HS-5 (cell line): ENCODE measurements around the gene COASY.
"Not testable (repeated sequence)": the region's sequence is repeated elsewhere in the genome, so short reads cannot be mapped to it uniquely, and the experiment has no call there.

ENCODE experiments used
- DNase-seq: peaks from one replicate; pipeline ENCODE4 v3.0.0-alpha.2; 2012; ENCODE audit warnings: low read depth

The COASY gene

GRCh38 chr17:42553161-42553818, 8.7 kb upstream of the COASY start:
- no peak for DNase-seq

GRCh38 chr17:42553866-42554249, 8.1 kb upstream of the COASY start:
- no peak for DNase-seq

GRCh38 chr17:42554250-42555121, 7.5 kb upstream of the COASY start:
- no peak for DNase-seq

GRCh38 chr17:42555122-42555622, 6.8 kb upstream of the COASY start:
- DNase-seq, result no peak

- DNase-seq, result not testable (repeated sequence)
These were observed 5.9 kb upstream of the COASY start for GRCh38 chr17:42555961-42556617.

GRCh38 chr17:42559075-42559474, 2.9 kb upstream of the COASY start:
- no peak for DNase-seq

GRCh38 chr17:42560246-42560645, 1.7 kb upstream of the COASY start:
- DNase-seq, result no peak

- no peak for DNase-seq
These were observed 617 bp downstream of the COASY start for GRCh38 chr17:42562388-42563142.

- no peak for DNase-seq
These were observed 1.2 kb downstream of the COASY start for GRCh38 chr17:42563143-42563509.

GRCh38 chr17:42563543-42563942, 1.6 kb downstream of the COASY start:
- no peak for DNase-seq

- DNase-seq, result no peak
These were observed 2.0 kb downstream of the COASY start for GRCh38 chr17:42563950-42564349.

GRCh38 chr17:42564815-42565522, 3.0 kb downstream of the COASY start:
- DNase-seq, result no peak

GRCh38 chr17:42565523-42566214, 3.7 kb downstream of the COASY start:
- no peak for DNase-seq

GRCh38 chr17:42566215-42566882, 4.4 kb downstream of the COASY start:
- no peak for DNase-seq

GRCh38 chr17:42566883-42567573, 5.1 kb downstream of the COASY start, which contains the start of gene MLX:
Gene MLX (plus strand): TSS chr17:42567100. CDS start chr17:42567125, 25 bp downstream.
- peak; percentile 56 for DNase-seq

- DNase-seq, result no peak
These were observed 6.6 kb downstream of the COASY start for GRCh38 chr17:42568341-42569111.

GRCh38 chr17:42571435-42572225, 9.7 kb downstream of the COASY start:
- no peak for DNase-seq

- DNase-seq, result no peak
These were observed 11.1 kb downstream of the COASY start for GRCh38 chr17:42573095-42573494.
